RWPE2 (cell line): Measurements from ENCODE around the gene LPAR1.
"Not testable (repeated sequence)": the region's sequence is repeated elsewhere in the genome, so short reads cannot be mapped to it uniquely, and the experiment has no call there.

Experiments
- ATAC-seq: fragments of 200-7000 bp; cut with Tn5 transposase; 3 replicates; pipeline ENCODE4 v1.9.1; 2021; ENCODE audit warnings: low read depth
- DNase-seq: peaks from one replicate; pipeline ENCODE4 v3.0.0-alpha.2; 2020; ENCODE audit warnings: low spot score
- H3K27ac ChIP-seq: fragments of 450-650 bp; 2 replicates; pipeline ENCODE4 v1.5.1; 2017; ENCODE audit warnings: mild to moderate bottlenecking; ENCODE audit not compliant: poor library complexity, severe bottlenecking
- H3K27me3 ChIP-seq: fragments of 250-450 bp; sonication (Bioruptor Pico); 2 replicates; pipeline ENCODE4 v1.5.1; 2021; ENCODE audit warnings: mild to moderate bottlenecking, moderate library complexity; ENCODE audit not compliant: insufficient read depth, poor library complexity, severe bottlenecking
- H3K36me3 ChIP-seq: fragments of 250-450 bp; sonication (Bioruptor Pico); 2 replicates; pipeline ENCODE4 v1.5.1; 2020; ENCODE audit warnings: low read depth, mild to moderate bottlenecking, moderate library complexity
- H3K4me1 ChIP-seq: fragments of 250-450 bp; sonication (Bioruptor Pico); 2 replicates; pipeline ENCODE4 v1.5.1; 2021; ENCODE audit warnings: mild to moderate bottlenecking, moderate library complexity; ENCODE audit not compliant: insufficient read depth, poor library complexity, severe bottlenecking
- H3K4me3 ChIP-seq: fragments of 250-450 bp; sonication (Bioruptor Pico); 2 replicates; pipeline ENCODE4 v1.5.1; 2021; ENCODE audit warnings: mild to moderate bottlenecking, moderate library complexity; ENCODE audit not compliant: severe bottlenecking
- H3K9me3 ChIP-seq: fragments of 250-450 bp; sonication (Bioruptor Pico); 2 replicates; pipeline ENCODE4 v1.5.1; 2021; ENCODE audit warnings: mild to moderate bottlenecking, moderate library complexity; ENCODE audit not compliant: severe bottlenecking
- CTCF ChIP-seq: fragments of 450-650 bp; IDR thresholded peaks from one replicate; pipeline ENCODE4 v1.5.1; 2017; ENCODE audit warnings: mild to moderate bottlenecking, moderate library complexity; ENCODE audit not compliant: poor library complexity, severe bottlenecking

The LPAR1 gene

GRCh38 chr9:110832926-110833325 is 205.3 kb downstream of the LPAR1 start:
- ATAC-seq (no peak), DNase-seq (no peak)
- no peaks in the 10 kb centered on the region for H3K27me3 ChIP-seq
- no peak overlapping the region for H3K27ac ChIP-seq
- no peaks in the 10 kb centered on the region for H3K9me3 ChIP-seq
- no peaks in the 10 kb centered on the region for H3K36me3 ChIP-seq
- no peak overlapping the region for H3K4me3 ChIP-seq
- no peak for TF ChIP-seq CTCF
- H3K4me1 ChIP-seq = peaks cover 15% of the 10 kb centered on the region

- no peak overlapping the region for H3K4me3 ChIP-seq
- H3K27ac ChIP-seq = no peak overlapping the region
- no peak for DNase-seq
- H3K27me3 ChIP-seq = no peaks in the 10 kb centered on the region
- H3K4me1 ChIP-seq = peaks cover 7% of the 10 kb centered on the region
- no peak for TF ChIP-seq CTCF
- H3K9me3 ChIP-seq = no peaks in the 10 kb centered on the region
- ATAC-seq = no peak
- H3K36me3 ChIP-seq = no peaks in the 10 kb centered on the region
Observed at GRCh38 chr9:110830495-110830894, 207.8 kb downstream of the LPAR1 start.

GRCh38 chr9:110828264-110828663 is 210.0 kb downstream of the LPAR1 start:
- ATAC-seq = no peak
- H3K4me1 ChIP-seq = no peaks in the 10 kb centered on the region
- no peaks in the 10 kb centered on the region for H3K36me3 ChIP-seq
- DNase-seq = no peak
- no peak overlapping the region for H3K27ac ChIP-seq
- H3K4me3 ChIP-seq = no peak overlapping the region
- no peaks in the 10 kb centered on the region for H3K27me3 ChIP-seq
- no peaks in the 10 kb centered on the region for H3K9me3 ChIP-seq
- no peak for TF ChIP-seq CTCF

- H3K9me3 ChIP-seq, ATAC-seq, H3K4me1 ChIP-seq, DNase-seq, H3K4me3 ChIP-seq, H3K36me3 ChIP-seq, H3K27ac ChIP-seq, H3K27me3 ChIP-seq: not testable (repeated sequence)
Observed at GRCh38 chr9:110826400-110826799, 211.9 kb downstream of the LPAR1 start.

GRCh38 chr9:110825950-110826349 is 212.3 kb downstream of the LPAR1 start:
- no peak for TF ChIP-seq CTCF
- Histone ChIP-seq H3K36me3 (no peaks in the 10 kb centered on the region), H3K4me3 (no peak overlapping the region), H3K4me1 (no peaks in the 10 kb centered on the region), H3K27ac (no peak overlapping the region), H3K9me3 (no peaks in the 10 kb centered on the region), H3K27me3 (no peaks in the 10 kb centered on the region)
- ATAC-seq = no peak
- DNase-seq = no peak

GRCh38 chr9:110825129-110825528 is 213.1 kb downstream of the LPAR1 start:
- not testable (repeated sequence) for ATAC-seq, DNase-seq, H3K4me3 ChIP-seq, H3K27me3 ChIP-seq, H3K9me3 ChIP-seq, H3K4me1 ChIP-seq, H3K27ac ChIP-seq, H3K36me3 ChIP-seq
